PFSK-1 (cell line): ENCODE results near the gene PRKCQ.

ENCODE experiments used
- FOXP2 ChIP-seq: optimal IDR thresholded peaks from 2 replicates; pipeline ENCODE3; 2011; ENCODE audit warnings: borderline replicate concordance, control low read depth, inconsistent platforms; ENCODE audit not compliant: insufficient read depth; ENCODE audit errors: extremely low read length, extremely low read depth
- POLR2AphosphoS5 ChIP-seq: IDR thresholded peaks from 2 replicates; pipeline ENCODE4 v1.6.1; 2012; ENCODE audit warnings: low read depth, mild to moderate bottlenecking, control low read depth, low read length, moderate library complexity
- SIN3A ChIP-seq: IDR thresholded peaks from 2 replicates; pipeline ENCODE4 v1.6.1; 2012; ENCODE audit warnings: mild to moderate bottlenecking, low read length, moderate library complexity, borderline replicate concordance; ENCODE audit not compliant: insufficient read depth
- TAF1 ChIP-seq: IDR thresholded peaks from 2 replicates; pipeline ENCODE4 v1.6.1; 2012; ENCODE audit warnings: low read length, control low read depth, borderline replicate concordance; ENCODE audit not compliant: insufficient read depth
- TF ChIP-seq, protein P1 (sequence below), 2 experiments: IDR thresholded peaks; 2 replicates each; pipeline versions ENCODE4 v1.6.1 to v1.8.0; 2011 to 2012; ENCODE audit warnings: low read depth in 2 of 2, low read length in 2 of 2, control low read depth in 1 of 2, inconsistent platforms in 1 of 2, mild to moderate bottlenecking in 1 of 2, moderate library complexity in 1 of 2; ENCODE audit not compliant: insufficient read depth in 1 of 2

DNA sequence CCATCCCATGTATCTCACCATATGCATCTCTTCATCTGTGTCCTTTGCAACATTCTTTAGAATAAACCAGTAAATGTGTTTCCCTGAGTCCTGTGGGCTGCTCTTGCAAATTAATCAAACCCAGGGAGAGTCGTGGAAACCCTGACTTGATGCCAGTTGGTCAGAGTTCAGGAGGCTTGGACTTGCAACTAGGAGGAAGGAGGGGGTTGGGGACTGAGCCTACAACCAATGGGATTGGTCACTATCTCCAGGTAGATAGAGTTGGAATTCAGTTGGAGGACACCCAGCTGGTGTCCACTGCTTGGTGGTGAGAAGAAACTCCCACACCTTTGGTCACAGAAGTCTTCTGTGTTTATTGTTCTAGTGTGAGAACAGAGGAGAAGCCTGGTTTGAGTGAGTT, 38.3 kb upstream of the PRKCQ start:
- TF ChIP-seq POLR2AphosphoS5 (no peak), TAF1 (no peak), SIN3A (no peak), FOXP2 (no peak)
- TF ChIP-seq, protein P1, sequence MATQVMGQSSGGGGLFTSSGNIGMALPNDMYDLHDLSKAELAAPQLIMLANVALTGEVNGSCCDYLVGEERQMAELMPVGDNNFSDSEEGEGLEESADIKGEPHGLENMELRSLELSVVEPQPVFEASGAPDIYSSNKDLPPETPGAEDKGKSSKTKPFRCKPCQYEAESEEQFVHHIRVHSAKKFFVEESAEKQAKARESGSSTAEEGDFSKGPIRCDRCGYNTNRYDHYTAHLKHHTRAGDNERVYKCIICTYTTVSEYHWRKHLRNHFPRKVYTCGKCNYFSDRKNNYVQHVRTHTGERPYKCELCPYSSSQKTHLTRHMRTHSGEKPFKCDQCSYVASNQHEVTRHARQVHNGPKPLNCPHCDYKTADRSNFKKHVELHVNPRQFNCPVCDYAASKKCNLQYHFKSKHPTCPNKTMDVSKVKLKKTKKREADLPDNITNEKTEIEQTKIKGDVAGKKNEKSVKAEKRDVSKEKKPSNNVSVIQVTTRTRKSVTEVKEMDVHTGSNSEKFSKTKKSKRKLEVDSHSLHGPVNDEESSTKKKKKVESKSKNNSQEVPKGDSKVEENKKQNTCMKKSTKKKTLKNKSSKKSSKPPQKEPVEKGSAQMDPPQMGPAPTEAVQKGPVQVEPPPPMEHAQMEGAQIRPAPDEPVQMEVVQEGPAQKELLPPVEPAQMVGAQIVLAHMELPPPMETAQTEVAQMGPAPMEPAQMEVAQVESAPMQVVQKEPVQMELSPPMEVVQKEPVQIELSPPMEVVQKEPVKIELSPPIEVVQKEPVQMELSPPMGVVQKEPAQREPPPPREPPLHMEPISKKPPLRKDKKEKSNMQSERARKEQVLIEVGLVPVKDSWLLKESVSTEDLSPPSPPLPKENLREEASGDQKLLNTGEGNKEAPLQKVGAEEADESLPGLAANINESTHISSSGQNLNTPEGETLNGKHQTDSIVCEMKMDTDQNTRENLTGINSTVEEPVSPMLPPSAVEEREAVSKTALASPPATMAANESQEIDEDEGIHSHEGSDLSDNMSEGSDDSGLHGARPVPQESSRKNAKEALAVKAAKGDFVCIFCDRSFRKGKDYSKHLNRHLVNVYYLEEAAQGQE (IDR thresholded peaks at IDR 0.05; ENCODE audit: insufficient read depth in 1 of 2, low read depth in 2 of 2, low read length in 2 of 2) = no peak
